Bronchial epithelial cell (primary cell): ENCODE measurements around the gene PKLR. TPM values are rescaled to one million over a fixed set of nuclear protein-coding genes. Genes with fewer than 3 reads are reported as not detected.

Experiments
- DNase-seq: peaks from one replicate; pipeline ENCODE4 v3.0.0-alpha.2; 2010; ENCODE audit warnings: low read depth
- FAIRE-seq: peaks from 2 replicates; lab custom pipeline; 2011; peaks lifted over from hg19 to GRCh38; lab: Jason Lieb, UNC
- H3K27me3 ChIP-seq: 2 replicates; pipeline ENCODE4 v1.5.1; 2011; ENCODE audit warnings: low read length; ENCODE audit not compliant: control insufficient read depth, insufficient read depth
- H3K36me3 ChIP-seq: 2 replicates; pipeline ENCODE4 v1.5.1; 2011; ENCODE audit warnings: low read length; ENCODE audit not compliant: control insufficient read depth, insufficient read depth
- H3K4me3 ChIP-seq: 2 replicates; pipeline ENCODE4 v1.5.1; 2011; ENCODE audit warnings: mild to moderate bottlenecking, low read depth, low read length, control low read depth
- total RNA-seq: library from RNA; depleted of rRNA; stranded (reverse); fragments of >200 nt; gene quantifications from 2 replicates; pipeline ENCODE4 v1.2.1, GENCODE V29; 2014
- TF ChIP-seq, protein P1 (sequence below): IDR thresholded peaks from 2 replicates; pipeline ENCODE4 v1.5.1; 2011; ENCODE audit warnings: mild to moderate bottlenecking, moderate library complexity, low read length, control low read depth, inconsistent platforms; ENCODE audit not compliant: insufficient read depth, severe bottlenecking

The PKLR gene
- total RNA-seq, 1 donor from 2014 or later = not detected

DNA sequence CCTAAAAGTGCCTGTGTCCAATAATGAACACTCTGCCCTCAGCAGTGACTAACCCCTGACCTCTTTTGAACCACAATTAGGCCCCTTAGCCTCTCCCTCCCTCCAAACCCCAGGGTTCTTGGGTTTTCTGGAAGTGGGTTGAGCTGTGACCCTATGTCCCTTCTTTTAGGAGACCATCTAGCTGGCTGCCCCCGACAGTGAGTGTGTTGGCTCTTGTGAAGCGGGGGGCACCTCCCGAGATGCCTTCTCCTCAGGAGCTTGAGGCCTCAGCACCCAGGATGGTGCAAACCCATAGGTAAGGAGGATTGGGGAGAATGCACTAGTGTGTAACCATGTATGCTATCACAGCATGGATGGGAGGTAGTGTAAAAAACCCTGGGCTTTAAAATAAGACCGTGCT is 26.7 kb upstream of the PKLR start:
- TF ChIP-seq, protein P1, sequence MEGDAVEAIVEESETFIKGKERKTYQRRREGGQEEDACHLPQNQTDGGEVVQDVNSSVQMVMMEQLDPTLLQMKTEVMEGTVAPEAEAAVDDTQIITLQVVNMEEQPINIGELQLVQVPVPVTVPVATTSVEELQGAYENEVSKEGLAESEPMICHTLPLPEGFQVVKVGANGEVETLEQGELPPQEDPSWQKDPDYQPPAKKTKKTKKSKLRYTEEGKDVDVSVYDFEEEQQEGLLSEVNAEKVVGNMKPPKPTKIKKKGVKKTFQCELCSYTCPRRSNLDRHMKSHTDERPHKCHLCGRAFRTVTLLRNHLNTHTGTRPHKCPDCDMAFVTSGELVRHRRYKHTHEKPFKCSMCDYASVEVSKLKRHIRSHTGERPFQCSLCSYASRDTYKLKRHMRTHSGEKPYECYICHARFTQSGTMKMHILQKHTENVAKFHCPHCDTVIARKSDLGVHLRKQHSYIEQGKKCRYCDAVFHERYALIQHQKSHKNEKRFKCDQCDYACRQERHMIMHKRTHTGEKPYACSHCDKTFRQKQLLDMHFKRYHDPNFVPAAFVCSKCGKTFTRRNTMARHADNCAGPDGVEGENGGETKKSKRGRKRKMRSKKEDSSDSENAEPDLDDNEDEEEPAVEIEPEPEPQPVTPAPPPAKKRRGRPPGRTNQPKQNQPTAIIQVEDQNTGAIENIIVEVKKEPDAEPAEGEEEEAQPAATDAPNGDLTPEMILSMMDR = no peak
- FAIRE-seq = no peak
- peaks cover 10% of the 10 kb centered on the region for H3K36me3 ChIP-seq

DNA sequence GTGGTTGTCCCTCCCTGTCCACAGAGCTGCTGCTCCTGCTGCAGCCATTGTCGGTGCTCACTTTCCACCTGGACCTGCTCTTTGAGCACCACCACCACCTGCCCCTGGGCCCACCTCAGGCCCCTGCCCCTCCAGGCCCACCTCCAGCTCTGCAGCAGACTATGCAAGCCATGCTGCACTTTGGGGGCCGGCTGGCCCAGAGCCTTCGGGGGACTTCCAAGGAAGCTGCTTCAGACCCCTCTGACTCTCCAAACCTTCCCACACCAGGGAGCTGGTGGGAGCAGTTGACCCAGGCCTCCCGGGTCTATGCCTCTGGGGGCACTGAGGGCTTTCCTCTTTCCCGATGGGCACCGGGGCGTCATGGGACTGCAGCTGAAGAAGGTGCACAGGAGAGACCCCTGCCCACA is 25.4 kb upstream of the PKLR start:
- FAIRE-seq (no peak), DNase-seq (no peak)
- TF ChIP-seq, protein P1 = no peak
- Histone ChIP-seq H3K27me3 (no peaks in the 10 kb centered on the region), H3K36me3 (peaks cover 10% of the 10 kb centered on the region), H3K4me3 (no peak overlapping the region)

More for the DNA sequence above, 26.7 kb upstream of the PKLR start:
- no peak overlapping the region for H3K4me3 ChIP-seq
- no peak for DNase-seq
- no peaks in the 10 kb centered on the region for H3K27me3 ChIP-seq

DNA sequence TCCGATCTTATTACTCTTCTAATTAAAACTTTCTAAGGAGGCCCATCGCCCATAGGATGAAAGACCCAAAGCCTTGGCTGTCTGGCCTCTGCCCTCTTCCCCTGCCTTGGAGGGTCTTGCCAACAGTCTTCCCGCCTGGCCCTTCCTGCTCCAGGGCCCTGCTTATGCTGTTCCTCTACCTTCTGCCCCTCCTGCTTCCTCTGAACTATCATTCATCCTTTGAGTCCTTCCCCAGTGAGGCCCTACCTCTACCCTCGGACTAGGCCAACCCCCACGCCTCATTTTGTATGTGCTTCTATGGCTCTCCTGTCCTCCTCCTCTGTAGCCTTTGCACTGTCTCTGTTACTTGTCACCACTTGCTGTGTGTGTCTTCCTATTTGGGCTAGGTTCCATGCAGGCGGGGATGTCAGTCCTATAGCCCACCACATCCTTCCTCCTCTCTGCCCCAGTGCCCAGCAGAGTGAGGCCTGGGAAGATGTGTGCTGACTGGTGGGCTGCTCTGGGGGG is 24.8 kb upstream of the PKLR start:
- Histone ChIP-seq H3K36me3 (peaks cover 8% of the 10 kb centered on the region), H3K4me3 (no peak overlapping the region), H3K27me3 (no peaks in the 10 kb centered on the region)
- TF ChIP-seq, protein P1 = no peak
- FAIRE-seq = no peak
- DNase-seq = no peak

- Histone ChIP-seq H3K27me3 (no peaks in the 10 kb centered on the region), H3K4me3 (peak overlapping the region; percentile 91), H3K36me3 (peaks cover 8% of the 10 kb centered on the region)
- no peak for FAIRE-seq
- TF ChIP-seq, protein P1 = no peak
- DNase-seq = no peak
These were observed 24.3 kb upstream of the PKLR start for GRCh38 chr1:155325603-155325893.

DNA sequence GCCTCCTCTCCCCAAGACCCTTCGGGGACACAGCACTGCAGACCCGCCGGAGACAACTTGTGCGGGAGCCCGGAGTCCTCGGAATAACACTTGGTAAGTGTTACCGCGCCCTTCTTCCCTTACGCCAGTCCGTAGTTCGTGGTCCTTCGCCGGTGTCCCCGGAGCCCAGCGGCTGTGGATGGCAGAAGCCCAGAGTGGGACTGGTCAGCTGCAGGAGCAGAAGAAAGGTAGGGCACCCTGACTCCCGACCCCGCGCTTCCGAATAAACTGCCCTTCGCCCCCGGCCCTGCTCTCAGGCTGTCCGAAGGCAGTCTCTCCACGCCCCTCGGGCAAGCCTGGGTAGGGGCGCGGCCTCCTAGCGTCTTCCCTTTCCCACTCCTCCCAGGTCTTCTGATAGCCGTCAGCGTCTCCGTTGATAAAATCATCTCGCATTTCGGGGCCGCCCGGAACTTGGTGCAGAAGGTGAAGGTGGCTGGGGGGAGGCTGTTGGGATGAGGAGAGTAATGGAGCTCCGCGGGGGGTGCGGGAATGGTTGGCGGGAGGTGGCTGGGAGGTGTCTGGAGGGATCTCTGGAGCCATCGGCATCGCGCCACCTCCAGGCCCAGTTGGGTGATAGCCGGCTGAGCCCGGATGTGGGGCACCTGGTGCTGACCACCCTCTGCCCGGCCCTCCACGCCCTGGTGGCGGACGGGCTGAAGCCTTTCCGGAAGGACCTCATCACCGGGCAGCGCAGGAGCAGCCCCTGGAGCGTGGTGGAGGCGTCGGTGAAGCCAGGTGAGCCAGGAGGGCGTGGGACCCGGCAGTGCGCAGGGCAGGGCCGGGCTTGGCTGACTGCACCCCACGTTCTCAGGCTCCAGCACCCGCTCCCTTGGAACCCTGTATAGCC is 23.7 kb upstream of the PKLR start:
- TF ChIP-seq, protein P1 = peak; percentile 80
- DNase-seq (peak; percentile 45), FAIRE-seq (no peak)
- Histone ChIP-seq H3K36me3 (peaks cover 4% of the 10 kb centered on the region), H3K27me3 (no peaks in the 10 kb centered on the region), H3K4me3 (peak overlapping the region; percentile 91)
